Activated CD8-positive, alpha-beta memory T cell treated with anti-CD3 and anti-CD28 coated beads, Interleukin-2, amount 50 U/mL, for 4 hours (primary cell): ENCODE measurements around the gene RPTOR.

Experiments used
- DNase-seq: peaks from one replicate; pipeline ENCODE4 v3.0.0-alpha.2; 2020

The RPTOR gene

DNA sequence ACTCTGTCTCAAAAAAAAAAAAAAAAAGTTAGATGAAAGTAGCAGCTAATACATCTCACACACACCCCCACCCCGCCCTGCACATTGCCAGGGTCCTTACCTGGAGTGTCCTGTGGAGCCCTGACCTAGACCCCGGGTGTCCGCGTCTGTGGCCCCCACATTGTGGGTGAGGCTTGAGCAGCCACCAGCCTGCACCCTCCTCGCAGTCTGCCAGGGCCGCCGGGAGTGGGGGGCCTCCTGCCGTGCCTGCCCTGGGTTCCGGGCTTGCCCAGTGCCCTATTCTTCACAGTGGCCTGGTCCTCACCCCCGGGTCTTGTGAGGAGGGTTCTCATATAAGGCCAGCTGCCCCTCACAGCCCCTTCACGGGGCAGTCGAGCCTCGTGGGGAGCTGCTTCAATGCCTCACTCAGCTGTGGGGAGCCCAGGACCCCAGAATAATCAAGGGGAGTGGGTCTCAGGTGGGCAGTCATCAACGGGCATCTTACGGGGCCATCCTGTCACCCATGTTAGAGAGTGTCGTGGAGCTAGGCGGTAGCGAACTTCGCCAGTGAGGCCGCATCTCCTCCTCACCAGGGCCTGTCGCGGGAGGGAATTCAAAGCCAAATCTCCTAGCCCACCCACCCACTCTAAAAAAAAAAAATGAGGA lies 361.1 kb downstream of the RPTOR start:
- no peak for DNase-seq

DNA sequence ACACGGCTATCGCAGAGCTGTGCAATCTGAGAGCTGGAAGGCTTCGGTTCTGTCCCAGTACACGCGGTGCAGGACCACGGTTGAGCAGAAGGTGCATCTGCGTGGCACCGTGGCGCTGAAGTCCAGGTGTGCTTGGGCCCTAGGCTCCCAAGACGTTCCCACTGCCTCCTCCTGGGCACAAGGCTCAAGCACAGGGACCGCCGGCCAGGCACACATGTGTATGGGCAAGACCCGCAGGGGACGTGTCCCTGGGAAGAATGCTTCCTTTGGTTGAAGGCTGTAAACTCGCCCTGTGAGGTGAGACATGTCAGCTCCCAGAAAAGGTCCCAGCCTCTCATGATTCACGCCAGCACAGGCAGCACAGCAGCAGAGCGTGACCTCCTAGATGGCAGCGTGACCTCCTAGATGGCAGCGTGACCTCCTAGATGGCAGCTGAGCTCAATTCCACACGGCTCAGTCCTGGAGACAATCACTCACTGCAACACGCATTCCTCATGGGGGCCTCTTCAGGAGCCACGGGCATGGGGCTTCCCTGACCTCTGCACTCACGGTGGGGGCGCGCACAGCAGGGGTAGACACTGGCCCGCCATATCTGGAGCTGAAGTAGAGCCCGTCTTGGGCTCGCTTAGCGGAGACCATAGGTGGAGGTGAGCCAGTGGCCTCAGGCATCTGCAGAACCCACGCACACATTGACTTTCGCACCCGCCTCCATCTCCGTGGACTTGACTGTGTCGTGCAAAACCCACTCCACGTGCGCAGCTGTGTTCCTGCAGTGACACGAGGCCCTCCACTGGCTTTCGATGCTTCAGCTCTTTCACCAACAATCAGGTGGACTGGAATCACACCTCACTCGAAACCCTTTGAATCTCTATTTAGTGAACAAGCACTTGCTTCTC lies 362.0 kb downstream of the RPTOR start:
- no peak for DNase-seq

DNA sequence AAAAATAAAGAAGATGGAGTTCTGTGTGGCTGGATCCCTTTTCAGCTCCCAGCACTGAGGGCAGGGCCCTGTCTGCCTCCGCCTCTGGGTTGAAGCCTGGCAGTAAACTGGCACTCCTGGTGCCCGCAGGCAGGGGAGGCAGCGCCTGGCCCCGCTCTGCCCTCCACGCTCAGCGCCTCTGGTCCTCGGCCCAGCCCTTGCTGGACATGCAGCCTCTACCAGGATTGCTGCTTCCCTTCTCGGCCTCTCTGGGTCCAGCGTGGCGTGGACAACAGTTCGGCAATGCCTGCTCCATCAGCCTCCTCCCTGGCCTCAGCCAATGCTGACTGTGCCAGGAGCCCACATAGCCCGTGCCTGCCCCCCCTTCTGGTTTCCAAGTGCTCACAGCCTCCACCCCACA lies 362.6 kb downstream of the RPTOR start:
- no peak for DNase-seq

GRCh38 chr17:80908211-80908610 lies 363.6 kb downstream of the RPTOR start:
- no peak for DNase-seq

- DNase-seq: no peak
Observed at GRCh38 chr17:80908776-80909175, 364.1 kb downstream of the RPTOR start.

DNA sequence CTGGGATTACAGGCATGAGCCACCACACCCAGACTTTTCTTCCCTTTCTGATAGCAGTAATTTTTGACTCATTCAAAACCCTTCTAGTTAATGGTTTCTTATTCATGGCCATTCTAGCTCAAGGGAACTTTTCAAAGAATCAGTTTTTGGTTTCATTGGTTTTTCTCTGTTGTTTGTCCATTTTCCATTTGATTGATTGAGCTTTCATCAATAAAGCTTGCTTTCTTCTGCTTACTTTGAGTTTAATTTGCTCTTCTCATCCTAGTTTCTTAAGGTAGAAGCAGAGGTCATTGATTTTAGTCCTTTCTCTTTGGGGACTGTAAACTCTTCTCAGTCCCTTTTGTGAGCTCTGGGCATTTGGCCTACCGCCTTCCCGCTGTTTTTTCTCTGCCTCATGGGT lies 365.0 kb downstream of the RPTOR start:
- no peak for DNase-seq

- DNase-seq: no peak
Observed at GRCh38 chr17:80910043-80910442, 365.4 kb downstream of the RPTOR start.

GRCh38 chr17:80912476-80912875 lies 367.8 kb downstream of the RPTOR start:
- DNase-seq: no peak

GRCh38 chr17:80913928-80914821 lies 369.5 kb downstream of the RPTOR start:
- no peak for DNase-seq

- no peak for DNase-seq
Observed at GRCh38 chr17:80916246-80916645, 371.6 kb downstream of the RPTOR start.

- no peak for DNase-seq
Observed at GRCh38 chr17:80917716-80918560, 373.3 kb downstream of the RPTOR start.

- no peak for DNase-seq
Observed at GRCh38 chr17:80918731-80919130, 374.1 kb downstream of the RPTOR start.

GRCh38 chr17:80919331-80920311 lies 375.0 kb downstream of the RPTOR start:
- DNase-seq: no peak

DNA sequence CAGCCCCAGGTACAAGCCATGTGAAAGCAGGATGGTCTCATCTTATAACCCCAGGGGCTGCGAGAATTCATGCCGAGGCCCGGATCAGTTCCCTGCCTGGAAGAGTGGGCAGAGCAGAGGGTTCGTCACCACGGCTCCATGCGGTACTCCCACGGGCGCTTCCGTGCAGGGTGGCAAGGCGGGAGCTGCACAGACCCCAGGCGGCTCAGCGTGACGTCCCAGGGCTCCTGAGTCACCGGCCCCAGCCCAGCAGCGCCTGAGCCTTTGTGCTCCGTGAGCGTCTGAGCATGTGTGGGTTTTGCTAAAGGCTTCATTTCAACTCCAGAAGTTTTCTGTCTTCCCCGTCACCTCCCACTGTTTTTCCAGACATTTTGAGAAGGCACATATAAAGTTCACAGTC lies 375.8 kb downstream of the RPTOR start:
- DNase-seq: no peak

DNA sequence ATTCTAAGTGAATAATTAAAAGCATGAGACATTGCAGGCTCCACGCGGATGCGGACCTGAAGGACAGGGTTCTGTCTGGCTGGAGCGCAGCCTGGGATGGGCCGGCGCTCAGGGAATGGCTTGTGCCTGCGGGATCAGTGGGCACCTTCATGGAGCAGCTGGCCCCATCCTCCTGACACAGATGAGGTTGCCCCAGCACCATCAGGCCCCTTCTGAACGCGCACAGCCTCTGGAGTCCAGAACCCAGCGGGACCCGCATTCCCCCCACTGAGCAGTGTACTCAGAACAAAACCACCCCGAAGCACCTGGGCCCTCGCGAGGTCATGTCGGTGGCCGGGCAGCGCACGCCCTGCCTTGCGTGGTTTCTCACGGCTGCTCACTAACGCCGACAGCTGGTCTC lies 376.5 kb downstream of the RPTOR start:
- no peak for DNase-seq

DNA sequence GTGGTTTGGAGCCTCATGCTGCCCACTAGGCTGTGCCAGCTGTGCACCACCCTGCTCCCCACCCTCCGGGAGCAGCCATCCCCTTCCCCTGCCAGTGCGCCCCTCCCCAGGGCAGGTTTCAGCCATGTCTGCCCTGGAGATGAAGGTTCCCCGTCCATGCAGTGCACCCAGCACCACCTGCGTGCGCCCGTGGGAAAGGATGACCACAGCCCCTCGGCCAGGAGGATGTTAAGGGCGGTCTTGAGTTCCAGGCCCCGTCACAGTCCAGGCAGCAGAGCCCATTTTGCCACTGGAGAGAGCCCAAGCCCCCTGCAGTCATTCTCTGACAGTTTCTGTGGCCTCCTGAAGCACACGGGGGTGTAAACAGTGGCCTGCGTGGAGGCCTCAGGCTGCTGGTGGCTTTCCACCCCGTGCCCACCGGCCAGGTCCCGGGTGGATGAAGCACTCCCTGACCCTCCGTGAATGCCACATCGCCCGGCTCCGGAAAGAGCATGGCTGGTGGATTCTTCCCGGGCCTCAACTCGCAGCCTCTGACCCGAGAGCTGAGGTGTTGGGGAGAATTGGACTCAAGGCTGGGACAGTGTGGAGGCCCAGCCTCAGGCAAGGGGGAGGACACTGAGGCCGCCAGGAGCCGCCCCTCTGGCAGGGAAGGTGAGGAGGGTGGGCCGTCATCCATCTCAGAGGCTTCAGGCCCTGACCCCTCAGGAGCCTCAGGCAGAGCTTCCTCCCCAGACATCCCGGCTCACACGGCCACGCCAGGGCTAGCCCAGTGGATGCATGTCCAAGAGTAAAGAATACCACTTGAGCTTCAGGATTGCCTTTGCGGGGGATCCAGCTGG lies 377.3 kb downstream of the RPTOR start:
- no peak for DNase-seq

DNA sequence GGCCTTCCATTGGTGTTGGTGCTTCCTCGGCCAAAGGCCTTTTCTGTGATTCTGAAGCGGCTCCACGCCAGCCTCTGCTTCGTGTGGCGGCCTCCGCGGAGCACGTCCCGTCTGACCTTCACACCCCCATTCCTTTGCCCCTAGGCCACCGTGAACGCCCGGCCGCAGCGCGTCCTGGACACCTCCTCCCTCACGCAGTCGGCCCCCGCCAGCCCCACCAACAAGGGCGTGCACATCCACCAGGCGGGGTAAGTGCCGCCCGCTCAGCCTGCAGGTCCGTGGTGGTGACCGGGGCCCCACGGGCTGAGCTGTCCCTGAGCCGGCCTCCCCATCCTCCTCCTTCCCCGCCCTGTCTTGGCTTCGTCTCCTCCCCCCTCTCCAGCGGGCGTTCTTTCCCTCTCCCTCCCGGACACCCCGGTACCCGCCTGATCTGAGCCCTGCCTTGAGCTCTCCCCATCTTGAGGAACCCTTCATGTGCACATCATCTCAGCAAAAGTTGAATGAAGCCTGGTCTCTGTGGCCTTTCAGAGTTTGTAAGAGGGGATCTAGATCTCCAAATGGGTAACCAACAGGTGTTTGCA lies 378.0 kb downstream of the RPTOR start:
- no peak for DNase-seq

DNA sequence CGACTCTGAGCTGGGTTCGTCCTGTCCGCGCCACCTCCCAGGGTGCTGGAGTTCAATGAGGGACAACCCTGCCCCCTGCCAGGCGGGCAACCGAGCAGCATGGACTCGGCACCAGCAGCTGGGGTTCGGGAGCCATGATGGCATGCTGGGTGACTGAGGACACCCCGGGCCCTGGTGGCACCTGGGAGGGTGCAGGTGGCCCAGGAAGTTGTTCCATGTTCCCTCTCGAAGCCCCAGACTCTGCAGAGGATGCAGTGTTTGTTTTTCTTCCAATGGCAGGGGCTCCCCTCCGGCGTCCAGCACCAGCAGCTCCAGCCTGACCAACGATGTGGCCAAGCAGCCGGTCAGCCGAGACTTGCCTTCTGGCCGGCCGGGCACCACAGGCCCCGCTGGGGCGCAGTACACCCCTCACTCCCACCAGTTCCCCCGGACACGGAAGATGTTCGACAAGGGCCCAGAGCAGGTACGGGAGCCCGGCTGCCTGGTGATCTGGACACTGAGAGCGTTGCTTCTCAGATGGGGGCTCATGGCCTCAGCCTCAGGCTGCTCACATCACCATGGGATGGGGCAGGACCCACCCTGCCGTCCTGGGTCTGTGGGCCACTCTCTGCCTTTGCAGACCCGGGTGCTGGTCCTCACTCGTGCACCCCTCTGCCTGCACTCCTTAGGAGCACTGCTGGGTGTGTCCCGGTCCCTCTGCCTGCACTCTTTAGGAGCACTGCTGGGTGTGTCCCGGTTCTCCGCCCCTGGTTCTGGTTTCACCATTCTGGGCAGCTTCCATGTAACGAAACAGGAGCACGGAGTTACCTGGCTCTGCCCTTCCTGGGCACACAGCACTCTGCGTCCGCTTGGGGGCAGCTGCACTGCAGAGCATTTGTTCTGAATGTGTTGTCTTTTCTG lies 378.8 kb downstream of the RPTOR start:
- DNase-seq: no peak
